Measurements from ENCODE around the gene EMCN.

DNA sequence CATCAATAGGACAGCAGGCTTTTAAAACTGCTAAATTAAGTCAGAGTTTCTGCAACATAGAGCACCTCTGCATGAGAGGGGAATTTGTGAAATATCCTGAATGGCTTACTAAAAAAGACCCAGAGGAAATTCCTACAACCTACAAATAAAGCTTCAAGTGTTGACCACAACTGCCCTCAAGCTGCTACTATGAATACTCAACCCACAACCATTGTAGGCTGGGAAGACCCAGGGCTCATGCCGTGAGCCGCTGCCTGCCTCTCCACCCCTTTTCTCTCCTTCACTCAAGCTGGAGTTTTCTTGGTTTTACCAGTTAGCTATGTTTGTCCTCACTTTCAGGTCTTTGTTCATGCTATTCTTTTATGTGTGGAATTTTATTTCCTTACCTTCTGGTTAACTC lies 151.6 kb downstream of the EMCN start:
- no peak for TF ChIP-seq POLR2A (IDR thresholded peaks at IDR 0.05)
- TF ChIP-seq, protein P1, sequence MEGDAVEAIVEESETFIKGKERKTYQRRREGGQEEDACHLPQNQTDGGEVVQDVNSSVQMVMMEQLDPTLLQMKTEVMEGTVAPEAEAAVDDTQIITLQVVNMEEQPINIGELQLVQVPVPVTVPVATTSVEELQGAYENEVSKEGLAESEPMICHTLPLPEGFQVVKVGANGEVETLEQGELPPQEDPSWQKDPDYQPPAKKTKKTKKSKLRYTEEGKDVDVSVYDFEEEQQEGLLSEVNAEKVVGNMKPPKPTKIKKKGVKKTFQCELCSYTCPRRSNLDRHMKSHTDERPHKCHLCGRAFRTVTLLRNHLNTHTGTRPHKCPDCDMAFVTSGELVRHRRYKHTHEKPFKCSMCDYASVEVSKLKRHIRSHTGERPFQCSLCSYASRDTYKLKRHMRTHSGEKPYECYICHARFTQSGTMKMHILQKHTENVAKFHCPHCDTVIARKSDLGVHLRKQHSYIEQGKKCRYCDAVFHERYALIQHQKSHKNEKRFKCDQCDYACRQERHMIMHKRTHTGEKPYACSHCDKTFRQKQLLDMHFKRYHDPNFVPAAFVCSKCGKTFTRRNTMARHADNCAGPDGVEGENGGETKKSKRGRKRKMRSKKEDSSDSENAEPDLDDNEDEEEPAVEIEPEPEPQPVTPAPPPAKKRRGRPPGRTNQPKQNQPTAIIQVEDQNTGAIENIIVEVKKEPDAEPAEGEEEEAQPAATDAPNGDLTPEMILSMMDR (IDR thresholded peaks at IDR 0.05), result no peak
